Loucy (cell line): Measurements from ENCODE around the gene CYB5B.

Experiments used
- H2AFZ ChIP-seq: fragments of 200-600 bp; sonication (generic); 2 replicates; pipeline ENCODE4 v1.6.0; 2016; ENCODE audit warnings: antibody characterized with exemption, mild to moderate bottlenecking, low read length, moderate library complexity
- H3F3A ChIP-seq: fragments of 200-600 bp; 2 replicates; pipeline ENCODE4 v1.6.0; 2016; ENCODE audit warnings: antibody characterized with exemption, low read depth, mild to moderate bottlenecking
- H3K27me3 ChIP-seq: fragments of 200-600 bp; sonication (generic); 2 replicates; pipeline ENCODE4 v1.6.1; 2014; ENCODE audit warnings: low read length, mild to moderate bottlenecking; ENCODE audit not compliant: insufficient read depth, poor library complexity, severe bottlenecking
- H3K36me3 ChIP-seq: fragments of 200-600 bp; sonication (generic); 2 replicates; pipeline ENCODE4 v1.6.1; 2016; ENCODE audit warnings: low read length; ENCODE audit not compliant: insufficient read depth
- H3K4me1 ChIP-seq: fragments of 200-600 bp; sonication (generic); 2 replicates; pipeline ENCODE4 v1.5.1; 2014; ENCODE audit warnings: low read length, mild to moderate bottlenecking; ENCODE audit not compliant: insufficient read depth, poor library complexity, severe bottlenecking
- H3K4me2 ChIP-seq: fragments of 200-600 bp; sonication (generic); 2 replicates; pipeline ENCODE4 v1.6.0; 2014; ENCODE audit warnings: antibody characterized with exemption, low read length, low read depth, mild to moderate bottlenecking; ENCODE audit not compliant: poor library complexity, severe bottlenecking
- H3K4me3 ChIP-seq: fragments of 200-600 bp; sonication (generic); 2 replicates; pipeline ENCODE4 v1.5.1; 2014; ENCODE audit warnings: low read length, mild to moderate bottlenecking, mixed read lengths; ENCODE audit not compliant: poor library complexity, severe bottlenecking
- H3K79me2 ChIP-seq: fragments of 200-600 bp; sonication (generic); 2 replicates; pipeline ENCODE4 v1.6.1; 2014; ENCODE audit warnings: low read length; ENCODE audit not compliant: insufficient read depth
- H3K9ac ChIP-seq: fragments of 200-600 bp; sonication (generic); 2 replicates; pipeline ENCODE4 v1.6.0; 2014; ENCODE audit warnings: mild to moderate bottlenecking, low read depth, low read length, moderate library complexity; ENCODE audit not compliant: poor library complexity, severe bottlenecking
- H3K9me2 ChIP-seq: fragments of 200-600 bp; sonication (generic); replicated peaks from 2 replicates; pipeline ENCODE4 v1.6.1; 2016; ENCODE audit warnings: low read depth, low read length, mixed read lengths
- H3K9me3 ChIP-seq: fragments of 200-600 bp; sonication (generic); 2 replicates; pipeline ENCODE4 v1.6.1; 2014; ENCODE audit warnings: mild to moderate bottlenecking, antibody characterized with exemption, low read length, low read depth; ENCODE audit not compliant: insufficient read depth
- H4K20me1 ChIP-seq: fragments of 200-600 bp; sonication (generic); 2 replicates; pipeline ENCODE4 v1.6.0; 2014; ENCODE audit warnings: antibody characterized with exemption, low read length, mild to moderate bottlenecking; ENCODE audit not compliant: insufficient read depth, poor library complexity, severe bottlenecking
- CTCF ChIP-seq: fragments of 200-600 bp; sonication (generic); conservative IDR thresholded peaks from 2 replicates; pipeline ENCODE4 v1.5.1; 2014; ENCODE audit warnings: mild to moderate bottlenecking, antibody characterized with exemption, low read length
- EZH2phosphoT487 ChIP-seq: fragments of 200-600 bp; IDR thresholded peaks from 2 replicates; pipeline ENCODE4 v1.6.1; 2018; ENCODE audit warnings: antibody characterized with exemption, mild to moderate bottlenecking, moderate library complexity, borderline replicate concordance

CYB5B gene

GRCh38 chr16:69465881-69466280 is 41.5 kb downstream of the CYB5B start:
- Histone ChIP-seq H3K9me2 (no peaks in the 10 kb centered on the region), H3K9me3 (no peaks in the 10 kb centered on the region), H3K9ac (no peak overlapping the region), H3K4me2 (no peak overlapping the region), H3F3A (no peaks in the 10 kb centered on the region), H3K27me3 (no peaks in the 10 kb centered on the region), H3K4me1 (peaks cover 60% of the 10 kb centered on the region), H3K36me3 (peaks cover 25% of the 10 kb centered on the region), H3K4me3 (no peak overlapping the region), H4K20me1 (no peaks in the 10 kb centered on the region), H2AFZ (no peak overlapping the region), H3K79me2 (0 out of 2 replicates have a peak, but pooled peaks cover 8% of the 10 kb centered on the region)
- TF ChIP-seq EZH2phosphoT487 (no peak), CTCF (no peak)

- Histone ChIP-seq H3K36me3 (peaks cover 25% of the 10 kb centered on the region), H4K20me1 (no peaks in the 10 kb centered on the region), H2AFZ (no peak overlapping the region), H3F3A (no peaks in the 10 kb centered on the region), H3K9me2 (no peaks in the 10 kb centered on the region), H3K9me3 (no peaks in the 10 kb centered on the region), H3K4me1 (peaks cover 63% of the 10 kb centered on the region), H3K79me2 (0 out of 2 replicates have a peak, but pooled peaks cover 8% of the 10 kb centered on the region), H3K27me3 (no peaks in the 10 kb centered on the region), H3K4me3 (peak overlapping the region; percentile 3), H3K4me2 (peak overlapping the region; percentile 53), H3K9ac (no peak overlapping the region)
- TF ChIP-seq EZH2phosphoT487 = no peak
- no peak for TF ChIP-seq CTCF
Measured at GRCh38 chr16:69466547-69466946, 42.1 kb downstream of the CYB5B start.

GRCh38 chr16:69467080-69467479 is 42.7 kb downstream of the CYB5B start:
- Histone ChIP-seq H3K36me3 (peaks cover 25% of the 10 kb centered on the region), H3K9me3 (no peaks in the 10 kb centered on the region), H3K4me1 (peaks cover 63% of the 10 kb centered on the region), H3F3A (no peaks in the 10 kb centered on the region), H2AFZ (no peak overlapping the region), H3K27me3 (no peaks in the 10 kb centered on the region), H3K9me2 (no peaks in the 10 kb centered on the region), H3K79me2 (0 out of 2 replicates have a peak, but pooled peaks cover 8% of the 10 kb centered on the region), H3K4me2 (peak overlapping the region; percentile 53), H4K20me1 (no peaks in the 10 kb centered on the region), H3K9ac (no peak overlapping the region), H3K4me3 (peak overlapping the region; percentile 3)
- no peak for TF ChIP-seq EZH2phosphoT487
- no peak for TF ChIP-seq CTCF
